Activated CD4-positive, alpha-beta T cell treated with anti-CD3 and anti-CD28 coated beads, Interleukin-2, amount 10 ng/mL, durations not matched to agents 7 days and 5 days (primary cell): ENCODE results near the gene DDX41. TPM values are rescaled to one million over a fixed set of nuclear protein-coding genes. Genes with fewer than 3 reads are reported as not detected.

ENCODE experiments used
- CTCF ChIA-PET: fragments of 350-600 bp; sonication (Branson Sonifier 250); formaldehyde crosslinking; loops from one replicate; lab custom pipeline; 2021; ENCODE audit warnings: antibody characterized with exemption; lab: Charles Lee
- POLR2A ChIA-PET: fragments of 350-600 bp; sonication (Branson Sonifier 250); formaldehyde crosslinking; loops from one replicate; lab custom pipeline; 2021; ENCODE audit warnings: antibody characterized with exemption; lab: Charles Lee
- DNase-seq: peaks from one replicate; pipeline ENCODE4 v3.0.0-alpha.2; 2020
- H3K27ac Mint-ChIP-seq: one replicate; pipeline ENCODE4 v1.8.0; 2021; ENCODE audit warnings: mild to moderate bottlenecking, moderate library complexity, mixed read lengths
- H3K27me3 Mint-ChIP-seq: one replicate; pipeline ENCODE4 v1.8.0; 2021; ENCODE audit warnings: mixed read lengths
- H3K36me3 Mint-ChIP-seq: one replicate; pipeline ENCODE4 v1.8.0; 2021; ENCODE audit warnings: low read depth, mixed read lengths
- H3K4me1 Mint-ChIP-seq: one replicate; pipeline ENCODE4 v1.8.0; 2021; ENCODE audit warnings: mixed read lengths
- H3K4me3 Mint-ChIP-seq: one replicate; pipeline ENCODE4 v1.8.0; 2021; ENCODE audit warnings: mild to moderate bottlenecking, moderate library complexity, mixed read lengths
- H3K9me3 Mint-ChIP-seq: one replicate; pipeline ENCODE4 v1.8.0; 2021; ENCODE audit warnings: mixed read lengths
- total RNA-seq, 2 experiments: library from RNA; stranded (reverse); gene quantifications; one replicate each; pipeline ENCODE4 v1.2.3, GENCODE V29; 2021

DDX41 gene
- total RNA-seq, 2 experiments from 2014 or later = 106 to 118 TPM

GRCh38 chr5:177520271-177520670 is 3.5 kb upstream of the DDX41 start:
- Mint-ChIP-seq H3K4me1 (peaks cover 43% of the 10 kb centered on the region), H3K4me3 (no peak overlapping the region), H3K9me3 (no peaks in the 10 kb centered on the region), H3K36me3 (peaks cover 32% of the 10 kb centered on the region), H3K27me3 (no peaks in the 10 kb centered on the region), H3K27ac (peak overlapping the region; percentile 36)
- no peak for DNase-seq
- POLR2A ChIA-PET = no interaction called here
- CTCF ChIA-PET = interaction anchor here (1.4 kb wide), 1 partner anchor 63 kb away, joined by 3 read pairs; no protein-coding TSS in a partner anchor

- H3K27ac Mint-ChIP-seq = no peak overlapping the region
- no peaks in the 10 kb centered on the region for H3K9me3 Mint-ChIP-seq
- ChIA-PET CTCF (interaction anchor here (1.4 kb wide), 1 partner anchor 63 kb away, joined by 3 read pairs; no protein-coding TSS in a partner anchor), POLR2A (no interaction called here)
- peak overlapping the region; percentile 14 for H3K4me3 Mint-ChIP-seq
- H3K4me1 Mint-ChIP-seq = peaks cover 49% of the 10 kb centered on the region
- peaks cover 34% of the 10 kb centered on the region for H3K36me3 Mint-ChIP-seq
- no peak for DNase-seq
- no peaks in the 10 kb centered on the region for H3K27me3 Mint-ChIP-seq
Measured at GRCh38 chr5:177519463-177520235, 2.9 kb upstream of the DDX41 start.

GRCh38 chr5:177515580-177515979 is 1.2 kb downstream of the DDX41 start:
- Mint-ChIP-seq H3K4me3 (peak overlapping the region; percentile 90), H3K36me3 (peaks cover 41% of the 10 kb centered on the region)
- CTCF ChIA-PET = interaction anchor here (0.5 to 2.0 kb wide), 11 partner anchors 11 to 1929 kb away, joined by 3 to 8 read pairs (median 4); partner anchors contain the start of gene PDLIM7

GRCh38 chr5:177514541-177514940 is 2.2 kb downstream of the DDX41 start:
- DNase-seq = no peak
- Mint-ChIP-seq H3K4me3 (peak overlapping the region; percentile 90), H3K4me1 (peaks cover 34% of the 10 kb centered on the region), H3K27me3 (no peaks in the 10 kb centered on the region), H3K27ac (no peak overlapping the region), H3K36me3 (peaks cover 39% of the 10 kb centered on the region), H3K9me3 (no peaks in the 10 kb centered on the region)
- CTCF ChIA-PET = interaction anchor here (2.0 kb wide), 1 partner anchor 111 kb away, joined by 6 read pairs; no protein-coding TSS in a partner anchor
- POLR2A ChIA-PET = no interaction called here

More at GRCh38 chr5:177515580-177515979, 1.2 kb downstream of the DDX41 start:
- H3K27me3 Mint-ChIP-seq = no peaks in the 10 kb centered on the region
- peaks cover 40% of the 10 kb centered on the region for H3K4me1 Mint-ChIP-seq
- peak overlapping the region; percentile 84 for H3K27ac Mint-ChIP-seq
- no peaks in the 10 kb centered on the region for H3K9me3 Mint-ChIP-seq
- POLR2A ChIA-PET = interaction anchor here (0.6 kb wide), 1 partner anchor 58 kb away, joined by 3 read pairs; no protein-coding TSS in a partner anchor
- no peak for DNase-seq

DNA sequence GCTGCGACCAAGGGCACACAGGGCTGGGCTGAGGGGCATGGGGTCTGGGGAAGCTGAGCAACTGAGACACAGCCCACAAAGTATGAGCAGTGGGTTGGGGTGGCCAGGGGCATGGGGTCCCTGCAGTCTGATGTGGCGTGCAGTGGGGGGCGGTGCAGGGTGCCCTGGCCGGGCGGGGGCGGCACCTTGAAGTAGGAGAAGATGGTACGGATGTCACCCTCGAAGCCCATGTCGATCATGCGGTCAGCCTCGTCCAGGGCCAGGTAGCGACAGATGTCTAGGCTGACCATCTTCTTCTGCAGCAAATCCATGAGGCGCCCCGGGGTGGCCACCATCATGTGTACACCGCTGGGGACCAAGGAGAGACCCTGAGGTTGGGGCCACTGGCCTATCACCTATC is 3.3 kb downstream of the DDX41 start:
- Mint-ChIP-seq H3K9me3 (no peaks in the 10 kb centered on the region), H3K4me3 (no peak overlapping the region), H3K27me3 (no peaks in the 10 kb centered on the region), H3K27ac (no peak overlapping the region), H3K4me1 (peaks cover 32% of the 10 kb centered on the region), H3K36me3 (peaks cover 39% of the 10 kb centered on the region)
- no peak for DNase-seq
- ChIA-PET CTCF (no interaction called here), POLR2A (no interaction called here)

DNA sequence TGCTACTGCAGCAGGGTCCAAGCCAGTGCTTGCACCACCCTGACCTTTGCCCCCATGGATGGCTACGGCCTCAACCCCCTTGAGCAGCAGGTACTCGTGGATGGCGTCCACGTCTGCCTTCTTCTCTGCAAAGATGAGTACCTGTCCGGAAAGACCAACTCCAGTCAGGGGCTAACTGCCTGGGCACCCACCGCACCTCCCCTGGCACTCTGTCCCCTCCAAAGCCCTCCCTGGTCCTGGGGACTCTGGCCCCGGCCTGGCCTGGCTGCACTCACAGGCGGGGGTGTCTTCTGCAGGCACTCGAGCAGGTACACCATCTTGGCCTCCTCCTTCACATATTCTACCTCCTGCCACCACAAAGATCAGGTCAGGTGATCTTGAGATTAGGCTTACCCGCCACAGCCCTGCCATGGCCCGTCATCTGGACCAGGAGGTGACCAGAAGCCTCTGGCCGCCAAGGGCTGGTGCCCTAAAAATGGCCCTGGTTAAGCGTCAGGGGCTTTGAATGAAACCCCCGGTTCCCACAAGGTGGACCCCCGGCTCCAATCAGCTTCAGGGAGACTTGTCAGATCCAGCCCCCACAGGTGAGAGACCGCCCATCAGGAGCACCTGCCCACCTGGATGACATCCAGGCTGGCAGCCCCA is 3.9 kb downstream of the DDX41 start:
- Mint-ChIP-seq H3K36me3 (peaks cover 39% of the 10 kb centered on the region), H3K4me1 (peaks cover 32% of the 10 kb centered on the region), H3K27me3 (no peaks in the 10 kb centered on the region), H3K27ac (no peak overlapping the region), H3K4me3 (no peak overlapping the region), H3K9me3 (no peaks in the 10 kb centered on the region)
- DNase-seq = no peak
- ChIA-PET POLR2A (no interaction called here), CTCF (no interaction called here)

- H3K36me3 Mint-ChIP-seq = peaks cover 36% of the 10 kb centered on the region
- POLR2A ChIA-PET = no interaction called here
- H3K27me3 Mint-ChIP-seq = no peaks in the 10 kb centered on the region
- CTCF ChIA-PET = no interaction called here
- H3K9me3 Mint-ChIP-seq = no peaks in the 10 kb centered on the region
- H3K4me3 Mint-ChIP-seq = no peak overlapping the region
- no peak overlapping the region for H3K27ac Mint-ChIP-seq
- no peak for DNase-seq
- peaks cover 29% of the 10 kb centered on the region for H3K4me1 Mint-ChIP-seq
Measured at GRCh38 chr5:177511796-177512675, 4.7 kb downstream of the DDX41 start.

GRCh38 chr5:177511181-177511580 is 5.6 kb downstream of the DDX41 start:
- Mint-ChIP-seq H3K27me3 (no peaks in the 10 kb centered on the region), H3K9me3 (no peaks in the 10 kb centered on the region), H3K27ac (no peak overlapping the region), H3K4me1 (peaks cover 23% of the 10 kb centered on the region), H3K36me3 (peaks cover 30% of the 10 kb centered on the region), H3K4me3 (no peak overlapping the region)
- POLR2A ChIA-PET = no interaction called here
- CTCF ChIA-PET = interaction anchor here (1.2 to 1.8 kb wide), 2 partner anchors 10 to 15 kb away, joined by 3 to 6 read pairs; no protein-coding TSS in a partner anchor
- DNase-seq = no peak

DNA sequence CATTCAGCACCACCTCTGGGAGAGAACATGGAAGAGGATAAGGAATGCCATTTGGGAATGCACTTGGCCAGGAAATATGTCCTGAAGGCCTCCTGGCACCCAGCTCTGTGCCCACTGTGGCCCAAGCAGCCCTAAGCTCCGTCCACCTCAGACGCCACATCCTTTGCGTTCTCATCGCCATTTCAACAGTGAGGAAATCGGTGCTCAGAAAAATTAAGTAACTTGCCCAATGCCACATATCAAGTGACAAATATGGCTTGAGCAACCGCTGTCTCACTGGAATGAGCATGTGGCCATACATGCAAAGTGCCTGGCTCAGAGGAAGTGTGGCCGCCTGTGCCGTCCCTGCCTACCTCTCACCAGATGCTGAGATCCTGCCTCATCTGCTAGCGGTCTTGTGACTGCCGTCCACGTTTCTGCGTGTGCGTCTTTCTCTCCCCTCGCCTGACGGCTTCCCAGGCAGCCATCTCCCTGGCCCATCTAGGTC is 6.2 kb downstream of the DDX41 start:
- CTCF ChIA-PET = interaction anchor here (0.9 to 1.8 kb wide), 4 partner anchors 9 to 106 kb away, joined by 3 to 6 read pairs (median 4); no protein-coding TSS in a partner anchor
- Mint-ChIP-seq H3K9me3 (no peaks in the 10 kb centered on the region), H3K27ac (no peak overlapping the region), H3K36me3 (peaks cover 24% of the 10 kb centered on the region), H3K4me3 (no peak overlapping the region), H3K4me1 (peaks cover 17% of the 10 kb centered on the region), H3K27me3 (no peaks in the 10 kb centered on the region)
- POLR2A ChIA-PET = no interaction called here
- no peak for DNase-seq

- H3K9me3 Mint-ChIP-seq = no peaks in the 10 kb centered on the region
- no peaks in the 10 kb centered on the region for H3K27me3 Mint-ChIP-seq
- ChIA-PET POLR2A (no interaction called here), CTCF (interaction anchor here (0.9 to 4.4 kb wide), 6 partner anchors 9 to 120 kb away, joined by 3 to 19 read pairs (median 4); partner anchors contain the start of gene PDLIM7)
- DNase-seq = no peak
- H3K27ac Mint-ChIP-seq = no peak overlapping the region
- H3K4me3 Mint-ChIP-seq = no peak overlapping the region
- H3K4me1 Mint-ChIP-seq = peaks cover 12% of the 10 kb centered on the region
- H3K36me3 Mint-ChIP-seq = peaks cover 19% of the 10 kb centered on the region
Measured at GRCh38 chr5:177509991-177510566, 6.7 kb downstream of the DDX41 start.

DNA sequence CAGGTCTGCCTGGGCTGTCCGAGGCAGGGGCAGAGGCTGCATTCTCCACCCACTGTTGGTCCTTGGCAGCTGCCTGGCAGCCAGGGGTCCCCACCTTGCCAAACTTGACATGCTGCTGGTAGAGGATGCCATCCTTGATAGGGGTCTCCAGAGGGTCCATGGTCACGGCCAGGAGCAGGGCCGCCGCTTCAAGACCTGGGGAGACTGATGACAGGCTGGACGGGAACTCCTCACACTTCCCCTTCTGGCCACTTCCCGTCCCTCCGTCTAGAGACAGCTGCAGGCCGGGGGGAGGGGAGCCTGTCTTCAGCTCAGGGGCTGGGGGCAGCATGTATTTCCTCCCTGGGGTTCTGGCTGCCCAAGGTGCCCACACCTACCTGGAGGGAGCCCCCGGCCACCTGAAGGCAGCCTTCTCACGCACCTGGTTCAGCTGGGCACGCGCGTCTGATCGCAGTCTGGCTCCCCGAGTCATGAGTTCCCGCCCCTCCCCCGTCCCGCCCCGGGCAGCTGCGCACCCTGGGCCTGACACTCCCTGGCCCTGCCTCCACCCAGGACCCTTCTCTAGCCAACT is 7.3 kb downstream of the DDX41 start, which contains the start of gene DOK3:
DOK3 (minus strand) TSS at position 446 of the 571 bp plus-strand sequence; CDS start at position 160, 286 bp downstream.
- Mint-ChIP-seq H3K4me3 (no peak within 1 kb of the TSS), H3K9me3 (no peaks in the 10 kb centered on the region)
- POLR2A ChIA-PET = interaction anchor here (0.7 to 1.0 kb wide), 2 partner anchors 12 to 17 kb away, joined by 4 to 7 read pairs; partner anchors contain the start of gene PDLIM7

More for the DNA sequence above, 7.3 kb downstream of the DDX41 start, which contains the start of gene DOK3:
- Mint-ChIP-seq H3K4me1 (peaks cover 6% of the 10 kb centered on the region), H3K27ac (no peak within 1 kb of the TSS), H3K27me3 (no peaks in the 10 kb centered on the region), H3K36me3 (peaks cover 18% of the 10 kb centered on the region)
- DNase-seq = no peak
- CTCF ChIA-PET = interaction anchor here (1.2 to 4.4 kb wide), 6 partner anchors 8 to 119 kb away, joined by 3 to 19 read pairs (median 4); partner anchors contain the start of gene PDLIM7
